A172 (cell line): ENCODE measurements around the gene COL9A3. TPM values are rescaled to one million over a fixed set of nuclear protein-coding genes. Genes with fewer than 3 reads are reported as not detected.
A peak's percentile ranks its signal among the peaks of the same experiment; 100 is the strongest.

Experiments used
- DNase-seq: peaks from one replicate; pipeline ENCODE4 v3.0.0-alpha.2; 2015; ENCODE audit warnings: low spot score
- total RNA-seq: library from RNA; depleted of rRNA; stranded (reverse); fragments of >200 nt; shearing (Covaris generic); gene quantifications from 2 replicates; pipeline ENCODE4 v1.2.3, GENCODE V29; 2014

The COL9A3 gene
- total RNA-seq, 1 experiment from 2014 or later = 2.8 TPM

DNA sequence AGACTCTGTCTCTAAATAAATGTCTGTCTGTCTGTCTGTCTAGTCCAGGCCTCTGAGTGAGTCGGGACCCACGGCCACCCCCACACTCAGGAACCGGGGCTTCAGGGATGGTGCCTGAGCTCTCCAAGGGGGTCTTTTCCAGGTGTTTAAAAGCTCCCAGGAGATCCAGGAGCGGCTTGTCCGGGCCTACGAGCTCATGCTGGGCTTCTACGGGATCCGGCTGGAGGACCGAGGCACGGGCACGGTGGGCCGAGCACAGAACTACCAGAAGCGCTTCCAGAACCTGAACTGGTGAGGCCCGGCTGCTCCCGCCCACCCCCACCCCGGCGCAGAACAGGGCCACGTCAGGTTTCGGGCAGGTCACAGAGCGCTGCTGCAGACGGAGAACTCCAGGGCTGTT is 5.5 kb upstream of the COL9A3 start:
- no peak for DNase-seq

DNA sequence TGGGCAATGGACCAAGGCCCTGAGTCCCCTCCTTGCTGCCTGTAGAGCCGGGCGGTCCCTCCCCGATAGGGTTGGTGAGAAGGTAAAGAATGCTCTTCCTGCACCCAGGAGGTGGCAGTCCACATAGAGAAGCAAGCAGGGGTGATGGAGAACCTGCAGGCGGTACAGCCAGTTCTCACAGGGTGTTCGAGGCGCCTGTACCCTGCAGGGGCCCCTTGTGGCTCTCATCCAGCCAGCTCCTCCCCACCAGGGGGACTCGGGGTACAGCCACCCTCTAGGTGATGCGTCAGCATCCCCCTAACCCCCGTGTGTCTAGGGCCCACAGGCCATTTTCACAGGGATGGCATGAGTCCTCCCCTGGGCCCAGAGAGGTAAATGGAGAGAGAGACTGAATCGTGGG is 5.1 kb upstream of the COL9A3 start:
- no peak for DNase-seq

DNA sequence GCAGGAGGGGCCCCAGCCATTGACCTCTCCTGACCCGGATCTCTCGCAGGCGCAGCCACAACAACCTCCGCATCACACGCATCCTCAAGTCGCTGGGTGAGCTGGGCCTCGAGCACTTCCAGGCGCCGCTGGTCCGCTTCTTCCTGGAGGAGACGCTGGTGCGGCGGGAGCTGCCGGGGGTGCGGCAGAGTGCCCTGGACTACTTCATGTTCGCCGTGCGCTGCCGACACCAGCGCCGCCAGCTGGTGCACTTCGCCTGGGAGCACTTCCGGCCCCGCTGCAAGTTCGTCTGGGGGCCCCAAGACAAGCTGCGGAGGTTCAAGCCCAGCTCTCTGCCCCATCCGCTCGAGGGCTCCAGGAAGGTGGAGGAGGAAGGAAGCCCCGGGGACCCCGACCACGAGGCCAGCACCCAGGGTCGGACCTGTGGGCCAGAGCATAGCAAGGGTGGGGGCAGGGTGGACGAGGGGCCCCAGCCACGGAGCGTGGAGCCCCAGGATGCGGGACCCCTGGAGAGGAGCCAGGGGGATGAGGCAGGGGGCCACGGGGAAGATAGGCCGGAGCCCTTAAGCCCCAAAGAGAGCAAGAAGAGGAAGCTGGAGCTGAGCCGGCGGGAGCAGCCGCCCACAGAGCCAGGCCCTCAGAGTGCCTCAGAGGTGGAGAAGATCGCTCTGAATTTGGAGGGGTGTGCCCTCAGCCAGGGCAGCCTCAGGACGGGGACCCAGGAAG is 4.5 kb upstream of the COL9A3 start:
- DNase-seq = no peak

DNA sequence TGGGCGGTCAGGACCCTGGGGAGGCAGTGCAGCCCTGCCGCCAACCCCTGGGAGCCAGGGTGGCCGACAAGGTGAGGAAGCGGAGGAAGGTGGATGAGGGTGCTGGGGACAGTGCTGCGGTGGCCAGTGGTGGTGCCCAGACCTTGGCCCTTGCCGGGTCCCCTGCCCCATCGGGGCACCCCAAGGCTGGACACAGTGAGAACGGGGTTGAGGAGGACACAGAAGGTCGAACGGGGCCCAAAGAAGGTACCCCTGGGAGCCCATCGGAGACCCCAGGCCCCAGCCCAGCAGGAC is 4.0 kb upstream of the COL9A3 start:
- DNase-seq = no peak

DNA sequence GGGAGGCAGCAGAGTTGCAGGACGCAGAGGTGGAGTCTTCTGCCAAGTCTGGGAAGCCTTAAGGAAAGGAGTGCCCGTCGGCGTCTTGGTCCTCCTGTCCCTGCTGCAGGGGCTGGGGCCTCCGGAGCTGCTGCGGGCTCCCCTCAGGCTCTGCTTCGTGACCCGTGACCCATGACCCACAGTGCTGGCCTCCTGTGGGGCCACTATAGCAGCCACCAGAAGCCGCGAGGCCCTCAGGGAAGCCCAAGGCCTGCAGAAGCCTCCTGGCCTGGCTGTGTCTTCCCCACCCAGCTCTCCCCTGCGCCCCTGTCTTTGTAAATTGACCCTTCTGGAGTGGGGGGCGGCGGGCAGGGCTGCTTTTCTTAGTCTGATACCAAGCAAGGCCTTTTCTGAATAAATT is 3.3 kb upstream of the COL9A3 start:
- no peak for DNase-seq

DNA sequence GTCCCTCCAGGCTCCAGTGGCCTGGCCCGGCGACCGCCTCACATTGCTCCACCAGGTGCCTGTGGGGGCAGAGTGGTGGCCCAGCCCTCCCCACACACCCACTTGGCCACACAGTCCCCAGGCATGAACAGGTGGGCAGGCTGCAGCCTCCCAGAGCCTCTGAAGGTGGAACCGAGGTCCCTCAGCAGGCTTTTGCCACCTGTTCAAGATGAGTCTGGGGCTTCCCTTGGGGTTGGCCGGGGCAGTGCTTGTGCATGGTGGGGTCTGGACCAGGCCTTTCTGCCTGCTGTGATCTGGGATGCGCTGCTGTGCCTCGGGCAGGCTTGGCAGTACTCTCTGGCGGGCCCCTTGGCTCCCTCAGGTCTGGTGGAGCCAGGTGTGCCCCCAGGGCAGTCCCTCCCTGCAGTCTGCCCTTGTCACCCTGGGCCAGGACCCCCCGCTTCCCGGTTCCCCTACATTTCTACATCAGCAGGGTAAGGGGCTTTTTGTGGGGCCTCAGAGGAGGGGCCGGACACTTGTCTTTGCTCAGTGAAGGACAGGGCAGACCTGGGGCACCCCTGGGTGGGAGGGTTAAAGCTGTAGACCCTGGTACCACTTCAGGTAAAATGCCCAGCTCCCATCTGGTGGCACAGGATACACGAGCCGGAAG is 2.7 kb upstream of the COL9A3 start:
- no peak for DNase-seq

DNA sequence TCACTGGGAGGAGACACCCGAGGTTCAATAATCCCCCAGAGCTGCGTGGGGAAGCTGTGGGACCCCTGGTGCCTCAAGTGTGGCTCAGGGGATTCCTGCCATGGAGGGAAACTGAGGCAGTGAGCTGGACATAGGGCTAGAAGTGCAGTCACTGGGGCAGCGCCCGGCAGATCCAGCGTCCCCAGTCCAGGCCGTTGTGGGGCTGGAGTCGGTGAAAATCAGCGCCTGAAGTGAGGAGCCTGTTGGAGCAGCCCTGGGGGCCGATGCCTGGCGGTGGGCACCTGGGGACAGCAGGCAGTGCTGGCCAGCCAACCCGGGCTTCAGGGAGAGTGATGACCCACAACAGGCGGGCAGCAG is 2.2 kb upstream of the COL9A3 start:
- DNase-seq = no peak

DNA sequence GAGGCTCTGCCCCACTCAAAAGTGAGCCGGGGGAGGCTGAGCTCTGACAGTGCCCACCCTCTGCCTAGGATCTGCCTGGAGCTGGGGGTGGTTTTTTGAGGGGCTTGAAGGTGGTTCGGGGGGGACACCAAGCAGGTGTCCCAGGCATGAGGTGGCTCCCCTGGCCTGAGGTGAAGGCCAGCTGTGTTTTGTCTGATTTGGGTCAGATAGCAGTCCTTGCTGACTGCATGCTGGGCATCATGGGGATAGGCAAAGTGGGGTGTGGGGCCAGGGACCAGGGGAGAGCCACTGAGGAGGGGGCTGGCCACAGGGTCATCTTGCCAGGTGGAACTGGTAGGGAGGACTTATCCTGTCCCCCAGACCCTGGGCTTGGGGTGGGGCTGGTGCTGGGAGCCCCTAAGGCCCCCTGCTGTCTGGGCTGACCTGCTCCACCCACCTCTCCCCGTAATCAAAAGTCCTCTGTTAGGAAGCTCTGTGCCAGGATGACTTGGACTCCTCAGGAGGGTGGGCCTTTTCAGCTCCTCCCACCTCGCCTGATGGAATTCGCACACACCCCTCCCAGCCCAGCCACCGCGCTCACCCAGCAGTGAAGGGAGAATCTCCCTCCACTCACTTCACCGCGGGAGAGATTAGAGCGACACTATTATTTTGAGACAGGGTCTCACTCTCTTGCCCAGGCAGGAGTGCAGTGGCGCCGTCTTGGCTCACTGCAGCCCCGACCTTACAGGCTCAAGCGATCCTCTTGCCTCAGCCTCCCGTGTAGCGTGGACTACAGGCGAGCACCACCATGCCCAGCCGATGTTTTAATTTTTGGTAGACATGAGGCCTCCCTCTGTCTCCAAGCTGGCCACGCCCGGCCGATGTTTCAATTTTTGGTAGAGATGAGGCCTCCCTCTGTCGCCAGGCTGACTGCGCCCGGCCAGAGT is 1.5 kb upstream of the COL9A3 start:
- peak; percentile 62 for DNase-seq

DNA sequence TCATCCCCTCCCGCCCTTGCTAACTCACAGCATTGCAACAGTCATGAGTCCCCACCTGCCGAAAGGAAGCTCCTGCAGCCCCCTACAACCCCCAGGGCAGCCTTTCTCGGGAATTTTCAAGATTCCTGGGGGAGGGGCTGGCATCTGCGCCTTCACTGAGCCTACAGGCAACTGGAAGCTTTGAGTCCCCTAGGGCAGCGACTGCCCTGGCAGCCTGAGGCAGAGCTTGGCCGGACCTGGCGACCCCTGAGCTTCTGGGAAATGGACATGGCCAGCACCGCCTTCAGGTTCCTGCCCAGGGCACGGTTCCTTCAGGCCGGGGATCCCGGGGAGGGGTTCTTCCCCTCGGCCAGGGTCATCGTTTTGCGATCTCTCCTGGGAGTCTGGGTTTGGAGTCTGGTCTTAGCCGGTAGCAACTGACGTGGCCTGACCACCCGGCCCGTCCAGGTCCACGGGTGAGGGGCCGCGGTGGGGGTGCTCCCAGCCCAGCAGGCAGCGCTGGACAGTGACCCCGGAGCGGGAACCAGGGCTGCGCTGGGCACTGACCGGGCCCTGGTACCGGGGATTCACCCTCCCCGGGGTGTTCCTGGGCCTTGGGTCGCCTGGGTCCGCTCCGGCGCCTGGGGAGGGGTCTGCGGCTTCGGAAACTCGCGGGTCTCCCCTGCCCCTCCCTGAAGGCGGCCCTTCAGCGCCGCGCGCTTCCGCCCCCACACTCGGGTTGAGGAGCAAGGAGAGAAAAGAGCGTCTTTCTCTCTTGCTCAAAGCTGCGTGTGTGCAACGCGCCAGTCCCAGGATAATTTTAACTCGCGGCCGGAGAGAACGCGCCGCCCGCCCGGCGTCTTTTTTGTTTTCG is 593 bp upstream of the COL9A3 start:
- no peak for DNase-seq

DNA sequence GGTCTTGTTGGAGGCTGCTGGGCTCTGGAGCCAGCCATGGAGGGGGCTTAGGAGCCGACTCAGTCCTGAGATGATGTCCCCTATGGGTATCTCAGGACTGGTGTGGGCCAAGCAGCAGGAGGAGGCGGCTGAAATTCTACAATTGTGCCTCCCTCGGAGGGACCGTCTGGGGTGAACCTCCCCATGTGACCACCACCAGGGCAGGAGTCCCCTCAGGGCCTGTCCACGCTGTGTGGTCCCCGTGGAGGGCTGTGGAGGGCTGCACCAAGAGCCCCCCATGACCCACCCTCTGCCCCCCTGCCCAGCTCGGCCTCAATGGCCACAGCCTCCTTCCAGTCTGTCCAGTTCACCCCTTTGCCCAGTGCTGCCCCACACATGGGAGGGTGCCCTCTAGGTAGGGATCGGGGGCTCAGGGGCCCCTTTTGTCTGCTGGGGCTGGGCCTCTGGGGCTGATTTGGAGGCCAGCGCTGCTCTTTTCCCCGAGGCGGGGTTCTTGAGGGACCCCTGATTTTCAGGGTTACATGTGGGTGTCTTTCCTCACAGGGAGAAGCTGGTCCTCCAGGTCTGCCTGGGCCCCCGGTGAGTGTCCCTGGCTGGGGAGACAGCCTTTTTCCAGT is 1.2 kb downstream of the COL9A3 start:
- no peak for DNase-seq

DNA sequence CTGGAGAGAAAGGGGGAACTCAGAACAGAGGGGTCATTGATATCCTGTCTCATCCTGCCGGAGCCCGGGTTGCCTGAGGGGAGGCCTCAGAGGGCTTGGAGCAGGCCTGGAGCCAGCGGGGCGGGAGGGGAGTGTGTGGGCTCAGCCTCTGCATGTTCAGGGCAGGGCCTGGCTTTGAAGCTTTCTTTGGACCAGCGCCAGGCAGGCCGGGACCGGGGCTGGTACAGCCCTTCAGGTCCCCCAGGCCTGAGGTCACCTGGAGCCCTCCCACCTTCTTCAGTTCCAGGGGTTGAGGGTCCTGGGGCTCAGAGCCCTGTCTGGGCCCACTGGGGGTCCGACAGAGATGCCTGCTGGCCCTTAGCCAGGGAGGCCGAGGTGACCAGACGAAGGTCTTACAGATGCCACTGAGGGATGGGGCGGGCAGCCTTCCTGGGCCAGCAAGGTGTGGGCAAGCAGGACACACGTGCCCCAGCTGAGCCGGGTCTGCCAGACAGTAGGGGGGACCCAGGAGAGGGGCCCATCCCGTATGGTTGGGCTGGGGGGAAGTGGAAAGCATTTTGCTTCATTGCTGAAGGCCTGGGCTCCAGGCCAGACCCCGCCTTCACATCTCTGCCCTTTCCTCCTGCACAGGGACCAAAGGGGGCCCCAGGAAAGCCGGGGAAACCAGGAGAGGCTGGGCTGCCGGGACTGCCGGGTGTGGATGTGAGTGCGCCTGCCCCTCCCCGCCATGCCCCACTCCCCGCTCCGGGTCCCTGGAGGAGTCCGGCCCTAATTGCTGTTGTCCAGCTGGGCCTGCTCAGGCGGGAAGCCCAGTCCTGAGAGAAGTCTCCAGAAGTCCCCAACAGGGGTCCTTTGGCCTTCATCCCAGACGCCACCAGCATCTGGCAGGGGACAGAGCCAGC is 2.0 kb downstream of the COL9A3 start:
- DNase-seq = peak; percentile 44

DNA sequence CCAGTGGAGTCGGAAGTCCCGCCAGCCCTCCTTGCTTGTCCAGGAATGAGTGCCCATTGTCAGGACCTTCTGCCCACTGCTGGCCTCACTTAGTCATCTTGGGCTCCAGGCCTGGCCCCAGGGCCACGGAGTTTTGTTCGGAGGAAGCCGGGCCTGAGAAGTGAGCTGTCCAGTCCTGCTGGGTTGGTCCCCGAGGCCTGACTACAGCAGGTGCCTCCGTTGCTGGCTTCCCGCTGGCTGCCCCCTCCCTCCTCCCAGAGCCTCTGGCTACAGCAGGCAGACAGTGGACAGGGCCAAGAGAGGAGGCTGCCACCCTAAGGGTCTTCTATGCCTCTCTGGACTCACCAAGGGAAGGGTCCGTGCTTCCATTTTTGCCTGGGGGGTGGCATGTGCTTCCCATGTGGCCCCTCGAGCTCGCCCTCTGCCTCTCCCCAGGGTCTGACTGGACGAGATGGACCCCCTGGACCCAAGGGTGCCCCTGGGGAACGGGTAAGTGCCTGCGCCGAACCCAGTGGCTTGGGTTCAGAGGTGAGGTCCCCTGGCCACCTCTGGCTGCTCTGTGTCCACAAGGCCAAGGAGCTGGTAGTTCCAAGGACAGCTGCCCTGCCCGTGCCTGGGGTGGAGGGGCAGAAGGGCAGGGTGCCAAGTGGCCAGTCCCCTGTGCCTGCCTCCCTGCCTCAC is 2.8 kb downstream of the COL9A3 start:
- peak; percentile 70 for DNase-seq

DNA sequence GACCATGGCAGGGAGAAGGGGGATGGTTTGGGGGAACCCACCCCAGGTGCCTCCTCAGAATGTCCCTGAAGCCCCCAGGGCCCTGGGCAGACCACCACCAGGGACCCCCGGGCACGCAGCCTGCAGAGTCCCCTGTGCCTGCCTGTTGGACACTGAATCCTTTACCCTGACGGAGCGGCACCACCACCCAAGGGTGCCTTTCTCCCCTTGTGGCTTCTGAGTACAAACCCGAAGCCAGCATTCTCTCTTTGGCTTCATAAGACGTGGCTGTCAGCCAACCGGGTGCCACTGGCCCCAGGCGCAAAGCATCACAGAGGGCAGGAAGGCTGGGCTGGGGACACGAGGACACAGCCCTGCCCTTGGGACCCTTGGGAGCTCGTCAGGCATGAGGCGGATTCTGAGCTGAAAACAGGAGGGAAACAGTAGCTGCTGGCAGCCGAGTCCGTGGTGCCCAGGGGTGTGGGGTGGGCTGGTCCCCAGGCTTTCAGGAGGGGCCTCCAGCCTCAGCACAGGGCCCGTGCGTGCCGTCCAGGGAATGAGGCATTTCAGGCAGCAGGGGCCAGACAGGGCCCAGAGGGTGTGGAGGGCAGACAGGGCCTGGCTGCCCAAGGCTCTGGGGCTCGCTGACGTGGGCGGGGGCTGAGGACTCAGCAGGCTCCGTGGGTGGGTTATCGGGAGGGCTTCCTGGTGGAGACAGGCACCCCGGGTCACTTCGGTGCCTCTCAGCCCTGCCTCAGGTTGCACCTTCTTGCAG is 3.5 kb downstream of the COL9A3 start:
- no peak for DNase-seq

DNA sequence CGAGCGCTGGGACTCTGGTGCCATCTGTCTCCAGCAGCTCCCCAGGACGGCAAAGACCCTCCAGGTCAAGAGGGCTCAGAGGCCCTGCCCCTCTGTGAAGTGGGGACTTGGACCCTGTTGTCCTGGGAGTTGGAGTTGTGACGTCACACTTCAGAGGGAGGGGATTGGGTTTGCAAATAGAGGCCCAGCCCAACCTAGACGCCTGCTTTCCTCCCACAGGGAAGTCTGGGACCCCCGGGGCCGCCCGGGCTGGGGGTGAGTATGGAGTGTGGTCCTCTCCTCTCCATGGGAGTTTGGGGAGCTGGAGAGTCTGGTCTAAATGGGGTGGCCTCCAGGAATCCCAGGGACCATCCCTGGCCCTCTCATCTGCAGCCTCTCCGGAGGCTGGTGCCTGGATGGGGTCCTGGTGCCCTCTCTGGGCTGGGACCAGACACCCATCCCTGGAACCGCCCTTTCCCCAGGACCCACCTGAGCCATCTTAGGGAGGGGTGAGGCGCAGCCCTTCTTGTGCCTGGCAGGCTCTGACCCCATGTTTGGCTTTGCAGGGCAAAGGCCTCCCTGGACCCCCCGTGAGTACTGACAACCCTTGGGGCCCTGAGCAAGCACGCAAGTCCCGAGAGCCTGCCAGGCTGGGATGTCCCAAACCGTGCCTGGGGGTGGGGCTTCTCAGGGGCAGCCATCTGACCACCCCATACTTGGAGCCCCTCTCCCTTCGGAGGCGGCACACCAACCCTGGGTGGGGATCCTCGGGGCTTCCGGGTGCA is 4.3 kb downstream of the COL9A3 start:
- no peak for DNase-seq

DNA sequence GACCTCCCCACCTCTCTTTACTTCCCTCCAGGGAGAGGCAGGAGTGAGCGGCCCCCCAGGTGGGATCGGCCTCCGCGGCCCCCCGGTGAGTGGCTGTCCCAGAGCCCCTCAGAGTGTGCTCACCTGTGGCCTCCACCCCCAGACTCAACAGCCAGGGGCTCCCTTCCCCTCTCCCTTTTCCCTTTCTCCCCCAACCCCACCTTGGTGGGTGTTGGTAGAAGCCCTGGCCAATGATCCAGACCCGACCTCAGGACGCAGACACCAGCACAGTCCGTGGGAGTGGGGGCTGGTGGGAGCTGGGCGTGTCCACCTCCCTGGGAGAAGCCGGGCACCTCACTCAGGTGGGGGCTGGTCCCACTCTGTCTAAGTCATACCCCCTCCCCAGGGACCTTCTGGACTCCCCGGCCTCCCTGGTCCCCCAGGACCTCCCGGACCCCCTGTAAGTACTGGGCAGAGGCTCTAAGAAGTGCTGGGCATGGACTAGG is 4.9 kb downstream of the COL9A3 start:
- no peak for DNase-seq

DNA sequence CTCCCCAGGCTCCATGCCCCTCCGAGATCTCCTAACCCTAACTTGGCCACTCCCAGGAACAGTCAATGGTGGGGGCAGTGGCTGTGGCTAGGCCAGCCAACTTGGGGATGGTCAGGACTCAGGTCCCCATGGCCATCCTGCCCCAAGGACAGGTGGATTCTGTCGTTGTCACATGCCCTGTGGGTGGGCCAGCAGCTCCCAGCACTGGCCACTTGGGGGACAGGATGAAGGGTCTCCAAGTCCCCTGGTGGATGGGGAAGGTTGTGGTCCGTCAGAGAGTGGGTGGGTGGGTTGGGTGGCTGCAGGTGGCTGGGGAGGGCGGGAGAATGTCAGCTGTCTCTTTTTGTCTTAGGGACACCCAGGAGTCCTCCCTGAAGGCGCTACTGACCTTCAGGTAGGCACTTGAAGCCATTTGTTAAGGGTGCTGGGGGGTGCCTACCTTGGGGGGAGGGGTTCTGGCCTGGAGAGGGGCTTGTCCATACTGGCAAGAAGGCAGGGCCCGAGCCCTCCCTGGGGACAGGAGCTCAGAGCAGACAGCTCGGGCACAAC is 5.5 kb downstream of the COL9A3 start:
- DNase-seq = no peak

DNA sequence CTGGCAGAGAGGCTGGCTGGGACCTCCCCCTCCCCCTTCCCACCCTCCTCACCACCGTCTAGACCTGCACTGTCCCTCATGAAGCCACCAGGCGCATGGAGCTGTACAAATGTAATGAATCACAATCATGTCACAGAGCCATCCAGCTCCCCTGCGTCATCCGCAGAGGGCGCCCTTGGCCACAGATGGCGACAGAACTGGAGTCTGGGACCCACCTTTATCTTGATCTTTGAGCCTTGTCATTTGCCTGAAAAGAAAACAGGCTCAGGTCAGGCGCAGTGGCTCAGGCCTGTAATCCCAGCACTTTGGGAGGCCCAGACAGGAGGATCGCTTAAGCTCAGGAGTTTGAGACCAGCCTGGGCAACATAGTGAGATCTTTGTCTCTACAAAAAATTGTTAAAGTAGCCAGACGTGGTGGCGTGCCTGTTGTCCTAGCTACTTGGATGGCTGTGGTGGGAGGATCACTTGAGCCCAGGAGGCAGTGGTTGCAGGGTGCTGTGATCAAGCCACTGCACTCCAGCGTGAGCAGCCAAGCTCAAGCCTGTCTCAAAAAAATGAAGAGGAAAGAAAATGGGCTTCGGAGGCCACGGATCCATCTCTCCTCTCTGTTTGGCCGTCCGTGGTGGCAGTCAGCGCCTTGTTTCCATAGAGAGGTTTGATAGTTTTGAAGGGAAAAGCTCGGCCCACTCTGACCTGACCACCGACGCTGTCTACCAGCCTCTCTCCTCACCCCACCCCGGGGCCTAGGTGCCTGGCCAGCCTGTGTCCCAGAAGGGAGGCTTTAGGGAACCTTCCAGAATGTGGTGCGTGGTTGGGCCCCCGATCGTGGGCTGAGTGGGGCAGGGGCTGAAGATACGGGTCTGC is 6.2 kb downstream of the COL9A3 start:
- DNase-seq = peak; percentile 64
